Loucy (cell line): ENCODE results near the gene CYGB.

Source experiments
- CTCF ChIP-seq: fragments of 200-600 bp; sonication (generic); conservative IDR thresholded peaks from 2 replicates; pipeline ENCODE4 v1.5.1; 2014; ENCODE audit warnings: mild to moderate bottlenecking, antibody characterized with exemption, low read length
- EZH2phosphoT487 ChIP-seq: fragments of 200-600 bp; IDR thresholded peaks from 2 replicates; pipeline ENCODE4 v1.6.1; 2018; ENCODE audit warnings: antibody characterized with exemption, mild to moderate bottlenecking, moderate library complexity, borderline replicate concordance

- no peak for TF ChIP-seq CTCF
- TF ChIP-seq EZH2phosphoT487, result no peak
Observed at GRCh38 chr17:76497699-76497978, 39.9 kb downstream of the CYGB start.
